SK-N-SH treated with all-trans-retinoic acid at 6 μM for 48 hours (cell line): ENCODE measurements around the gene CACNA1G.

ENCODE experiments used
- BACH2 ChIP-seq: fragments of 250-450 bp; sonication (Bioruptor Pico); IDR thresholded peaks from 2 replicates; pipeline ENCODE4 v1.9.0; 2021; ENCODE audit warnings: mild to moderate bottlenecking, borderline replicate concordance
- CSDC2 ChIP-seq: fragments of 250-450 bp; sonication (Bioruptor Pico); IDR thresholded peaks from 2 replicates; pipeline ENCODE4 v1.5.0; 2020; ENCODE audit warnings: mild to moderate bottlenecking, moderate library complexity
- CSRNP3 ChIP-seq: fragments of 250-450 bp; sonication (Bioruptor Pico); IDR thresholded peaks from 2 replicates; pipeline ENCODE4 v1.5.1; 2021; ENCODE audit warnings: mild to moderate bottlenecking, moderate library complexity
- OSR1 ChIP-seq: fragments of 250-450 bp; sonication (Bioruptor Pico); IDR thresholded peaks from 2 replicates; pipeline ENCODE4 v1.8.0; 2022; ENCODE audit warnings: moderate library complexity, mild to moderate bottlenecking, inconsistent platforms
- PPARA ChIP-seq: fragments of 250-450 bp; sonication (Bioruptor Pico); IDR thresholded peaks from 2 replicates; pipeline ENCODE4 v1.5.0; 2020; ENCODE audit warnings: mild to moderate bottlenecking, borderline replicate concordance
- RARB ChIP-seq: fragments of 250-450 bp; sonication (Bioruptor Pico); IDR thresholded peaks from 2 replicates; pipeline ENCODE4 v1.8.0; 2021; ENCODE audit warnings: mild to moderate bottlenecking, moderate library complexity
- TOX ChIP-seq: fragments of 250-450 bp; sonication (Bioruptor Pico); IDR thresholded peaks from 2 replicates; pipeline ENCODE4 v1.8.0; 2021; ENCODE audit warnings: mild to moderate bottlenecking, moderate library complexity, borderline replicate concordance
- ZC3H10 ChIP-seq: fragments of 250-450 bp; sonication (Bioruptor Pico); IDR thresholded peaks from 2 replicates; pipeline ENCODE4 v1.5.1; 2021; ENCODE audit warnings: mild to moderate bottlenecking, moderate library complexity
- ZFP30 ChIP-seq: fragments of 450-650 bp; formaldehyde crosslinking; IDR thresholded peaks from 2 replicates; pipeline ENCODE4 v1.5.0; 2022; ENCODE audit warnings: mild to moderate bottlenecking, moderate library complexity
- ZNF8 ChIP-seq: fragments of 450-650 bp; formaldehyde crosslinking; IDR thresholded peaks from 2 replicates; pipeline ENCODE4 v1.5.0; 2020; ENCODE audit warnings: mild to moderate bottlenecking, moderate library complexity

- TF ChIP-seq ZNF8 (CRISPR knock-in tag) (no peak), BACH2 (CRISPR knock-in tag) (no peak), PPARA (CRISPR knock-in tag) (no peak), ZFP30 (no peak), ZC3H10 (no peak), OSR1 (CRISPR knock-in tag) (no peak), TOX (CRISPR knock-in tag) (no peak), RARB (no peak), CSRNP3 (CRISPR knock-in tag) (no peak), CSDC2 (CRISPR knock-in tag) (no peak)
Observed at GRCh38 chr17:50554201-50554600, 6.3 kb upstream of the CACNA1G start.
